SH-SY5Y (cell line): Measurements from ENCODE around the gene MAP3K7CL.

Experiments
- GATA2 ChIP-seq: IDR thresholded peaks from 2 replicates; pipeline ENCODE4 v1.6.1; 2011; ENCODE audit warnings: mild to moderate bottlenecking, low read depth, low read length
- GATA3 ChIP-seq: IDR thresholded peaks from 2 replicates; pipeline ENCODE4 v1.6.1; 2011; ENCODE audit warnings: low read depth, mild to moderate bottlenecking, low read length, moderate library complexity

Gene MAP3K7CL

DNA sequence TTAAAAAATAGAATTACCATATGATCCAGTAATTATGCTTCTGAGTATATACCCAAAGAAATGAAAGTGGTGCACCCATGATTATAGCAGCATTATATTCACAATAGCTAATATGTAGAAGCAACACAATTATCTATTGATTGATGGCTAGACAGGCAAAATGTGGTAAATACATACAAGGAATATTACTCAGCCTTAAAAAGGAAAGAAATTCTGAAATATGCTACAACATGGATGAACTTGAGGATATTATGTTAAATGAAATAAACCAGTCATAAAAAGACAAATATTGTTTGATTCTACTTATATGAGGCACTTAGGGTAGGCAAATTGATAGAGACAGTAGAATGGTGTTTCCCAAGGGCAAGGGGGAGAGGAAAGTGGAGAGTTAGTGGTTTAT, 80.8 kb downstream of the MAP3K7CL start:
- TF ChIP-seq GATA3 = no peak
- TF ChIP-seq GATA2 = no peak

DNA sequence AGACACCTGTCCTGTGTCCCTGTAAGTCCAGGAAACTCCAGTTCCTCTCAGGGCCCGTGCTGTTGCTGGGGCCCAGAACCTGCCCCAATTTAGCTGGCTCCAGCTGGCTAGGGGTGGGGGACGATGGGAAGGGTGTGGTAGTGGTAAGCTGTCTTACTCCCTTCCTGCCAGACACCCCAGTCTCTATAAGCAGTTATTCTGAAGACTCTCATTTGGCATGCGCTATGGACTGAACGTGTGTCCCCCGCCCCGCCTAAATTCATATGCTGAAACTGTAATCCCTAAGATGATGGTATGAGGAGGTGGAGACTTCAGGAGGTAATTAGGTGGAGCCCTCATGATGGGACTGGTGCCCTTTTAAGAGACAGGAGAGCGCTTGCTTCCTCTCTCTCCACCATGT, 82.0 kb downstream of the MAP3K7CL start:
- TF ChIP-seq GATA2 = no peak
- no peak for TF ChIP-seq GATA3

GRCh38 chr21:29213513-29214385, 83.3 kb downstream of the MAP3K7CL start:
- TF ChIP-seq GATA2 (no peak), GATA3 (no peak)

DNA sequence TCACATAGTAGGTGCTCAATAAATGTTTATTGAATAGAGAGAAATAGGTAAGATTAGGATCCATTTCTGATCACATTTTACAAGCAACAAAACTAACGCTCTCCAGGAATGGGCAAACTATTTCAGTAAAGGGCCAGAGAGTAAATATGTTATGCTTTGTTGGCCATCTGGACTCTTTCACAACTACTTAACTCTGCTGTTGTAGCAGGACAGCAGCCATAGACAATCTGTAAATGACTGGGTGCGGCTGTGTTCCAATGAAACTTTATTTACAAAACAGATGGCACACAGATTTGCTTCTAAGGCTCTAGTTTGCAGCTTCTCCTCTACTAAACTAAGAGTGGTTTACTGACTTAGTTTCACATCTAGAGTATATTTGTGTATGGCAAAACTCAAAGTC, 85.3 kb downstream of the MAP3K7CL start:
- TF ChIP-seq GATA2 (no peak), GATA3 (no peak)

DNA sequence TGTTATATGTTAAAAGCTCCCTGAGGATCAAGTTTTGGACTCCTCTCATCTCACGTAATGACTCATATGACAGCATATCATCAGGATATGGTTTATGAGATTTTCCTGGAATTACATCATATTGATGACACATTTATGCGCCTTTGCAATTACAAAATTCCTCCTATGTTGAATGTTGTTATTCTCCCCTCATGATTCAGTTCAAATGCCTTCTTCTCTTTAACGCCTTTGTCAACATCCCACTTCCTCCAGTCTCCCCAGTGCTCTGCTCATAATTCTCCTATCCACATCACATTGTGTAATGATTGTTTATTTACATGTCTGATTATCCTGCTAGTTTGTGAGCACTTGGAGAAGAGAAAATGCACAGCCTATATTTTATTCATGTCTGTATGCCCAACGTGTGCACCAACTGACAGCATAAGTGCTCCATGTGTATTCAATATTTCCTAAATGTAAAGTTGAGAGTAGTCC, 87.4 kb downstream of the MAP3K7CL start:
- TF ChIP-seq GATA2 (no peak), GATA3 (no peak)

GRCh38 chr21:29218749-29219148, 88.3 kb downstream of the MAP3K7CL start:
- TF ChIP-seq GATA3 (no peak), GATA2 (no peak)

GRCh38 chr21:29219165-29219770, 88.8 kb downstream of the MAP3K7CL start:
- no peak for TF ChIP-seq GATA2
- TF ChIP-seq GATA3 = no peak

- TF ChIP-seq GATA3 (no peak), GATA2 (no peak)
These were observed 90.9 kb downstream of the MAP3K7CL start for GRCh38 chr21:29221253-29221744.

- TF ChIP-seq GATA2 (no peak), GATA3 (no peak)
These were observed 93.6 kb downstream of the MAP3K7CL start for GRCh38 chr21:29224006-29224405.
